ENCODE data around the gene CANT1. TPM values are rescaled to one million over a fixed set of nuclear protein-coding genes. Genes with fewer than 3 reads are reported as not detected.

The CANT1 gene
- total RNA-seq, 4 donors from 2014 or later: 21.2 to 33.7 (median 27.0) TPM

- Histone ChIP-seq H3K36me3 (peaks cover 0 to 49% (median 36%) of the 10 kb centered on the region in 4 donors), H3K27me3 (no peaks in the 10 kb centered on the region), H3K9me3 (no peaks in the 10 kb centered on the region), H3K27ac (replicated peaks in 1 of 4) (no peak overlapping the region), H3K4me3 (no peak overlapping the region), H3K4me1 (peaks cover 21 to 33% (median 29%) of the 10 kb centered on the region in 4 donors)
- intact Hi-C loops (cut with DNase I): loop anchor here (5.0 kb wide), 1 partner anchor 48 kb away; no protein-coding TSS in a partner anchor
- 97% methylated on average over 4 of the region's 9 CpGs for WGBS
- TF ChIP-seq CTCF (IDR thresholded peaks at IDR 0.05): no peak
- TF ChIP-seq POLR2AphosphoS5 (IDR thresholded peaks at IDR 0.05): no peak
- TF ChIP-seq EP300 (IDR thresholded peaks at IDR 0.05): no peak
- no peak for TF ChIP-seq POLR2A (IDR thresholded peaks at IDR 0.05; ENCODE audit: low read depth)
- DNase-seq (ENCODE audit: extremely low spot score): no peak
Measured at GRCh38 chr17:78969865-78970264, 39.7 kb downstream of the CANT1 start.

GRCh38 chr17:78967782-78968362, 41.7 kb downstream of the CANT1 start:
- Histone ChIP-seq H3K4me3 (no peak overlapping the region), H3K27me3 (no peaks in the 10 kb centered on the region), H3K4me1 (peaks cover 12 to 18% (median 14%) of the 10 kb centered on the region in 4 donors), H3K27ac (replicated peaks in 1 of 4) (no peak overlapping the region), H3K36me3 (peaks cover 0 to 49% (median 32%) of the 10 kb centered on the region in 4 donors), H3K9me3 (no peaks in the 10 kb centered on the region)
- DNase-seq (ENCODE audit: extremely low spot score): no peak
- 94% methylated on average over 15 of the region's 21 CpGs for WGBS
- TF ChIP-seq EP300 (IDR thresholded peaks at IDR 0.05) (no peak), POLR2A (IDR thresholded peaks at IDR 0.05; ENCODE audit: low read depth) (no peak), CTCF (IDR thresholded peaks at IDR 0.05) (no peak), POLR2AphosphoS5 (IDR thresholded peaks at IDR 0.05) (no peak)
- intact Hi-C loops (cut with DNase I): no loop called here

- no peak for DNase-seq (ENCODE audit: extremely low spot score)
- no peak overlapping the region for H3K4me3 ChIP-seq
- no peaks in the 10 kb centered on the region for H3K9me3 ChIP-seq
- H3K27ac ChIP-seq (replicated peaks in 1 of 4): no peak overlapping the region
- intact Hi-C loops (cut with DNase I): no loop called here
- TF ChIP-seq POLR2AphosphoS5 (IDR thresholded peaks at IDR 0.05) (no peak), EP300 (IDR thresholded peaks at IDR 0.05) (no peak), POLR2A (IDR thresholded peaks at IDR 0.05; ENCODE audit: low read depth) (no peak), CTCF (IDR thresholded peaks at IDR 0.05) (no peak)
- H3K4me1 ChIP-seq: peaks cover 12 to 15% (median 14%) of the 10 kb centered on the region in 4 donors
- WGBS: 90% methylated on average over 18 of the region's 23 CpGs
- H3K27me3 ChIP-seq: no peaks in the 10 kb centered on the region
- peaks cover 0 to 45% (median 32%) of the 10 kb centered on the region in 4 donors for H3K36me3 ChIP-seq
Measured at GRCh38 chr17:78966910-78967600, 42.5 kb downstream of the CANT1 start.

- Histone ChIP-seq H3K9me3 (no peaks in the 10 kb centered on the region), H3K4me1 (peaks cover 5 to 12% (median 9%) of the 10 kb centered on the region in 4 donors), H3K36me3 (peaks cover 0 to 43% (median 32%) of the 10 kb centered on the region in 4 donors), H3K27me3 (no peaks in the 10 kb centered on the region), H3K4me3 (no peak overlapping the region), H3K27ac (replicated peaks in 1 of 4) (no peak overlapping the region)
- WGBS: 91% methylated on average over 21 of the region's 26 CpGs
- no peak for DNase-seq (ENCODE audit: extremely low spot score)
- intact Hi-C loops (cut with DNase I): no loop called here
- TF ChIP-seq CTCF (IDR thresholded peaks at IDR 0.05) (no peak), POLR2A (IDR thresholded peaks at IDR 0.05; ENCODE audit: low read depth) (no peak), EP300 (IDR thresholded peaks at IDR 0.05) (no peak), POLR2AphosphoS5 (IDR thresholded peaks at IDR 0.05) (no peak)
Measured at GRCh38 chr17:78966123-78966813, 43.3 kb downstream of the CANT1 start.

Data from esophagus muscularis mucosa (tissue), 4 donors.